Stimulated activated CD8-positive, alpha-beta memory T cell treated with anti-CD3 and anti-CD28 coated beads, Interleukin-4, amount 100 ng/mL, for 1 hour (primary cell): Measurements from ENCODE around the gene ERLIN1.
"Not testable (repeated sequence)": the region's sequence is repeated elsewhere in the genome, so short reads cannot be mapped to it uniquely, and the experiment has no call there.

Source experiments
- DNase-seq, 2 donors: peaks; one replicate each; pipeline ENCODE4 v3.0.0-alpha.2; 2020; ENCODE audit warnings: low read depth in 2 of 2, low spot score in 1 of 2

The ERLIN1 gene

DNA sequence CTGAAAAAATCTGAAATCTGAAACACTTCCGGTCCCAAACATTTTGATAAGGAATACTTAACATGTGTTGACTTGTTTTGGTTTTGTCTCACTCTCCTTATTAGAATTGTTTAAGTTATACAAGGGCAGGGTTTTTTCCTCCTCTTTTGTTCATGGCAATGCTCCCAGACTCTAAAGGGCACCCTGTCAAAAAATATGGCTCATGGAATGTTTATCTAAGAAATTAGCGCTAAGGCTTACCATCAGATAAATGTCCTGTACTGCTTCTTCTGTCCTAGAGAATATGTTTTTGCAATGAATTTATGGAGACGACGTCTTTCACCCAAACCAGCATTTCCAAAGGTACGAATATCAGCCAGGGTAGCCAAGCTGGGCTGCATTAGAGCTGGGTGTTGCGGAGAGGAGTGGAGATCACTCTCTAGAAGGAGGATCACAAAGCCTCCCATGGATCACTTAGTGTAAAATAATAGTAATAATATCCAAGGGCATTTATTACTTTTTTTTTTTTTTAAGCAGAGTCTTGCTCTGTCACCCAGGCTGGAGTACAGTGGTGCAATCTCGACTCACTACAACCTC, 46.8 kb downstream of the ERLIN1 start:
- DNase-seq: no peak

DNA sequence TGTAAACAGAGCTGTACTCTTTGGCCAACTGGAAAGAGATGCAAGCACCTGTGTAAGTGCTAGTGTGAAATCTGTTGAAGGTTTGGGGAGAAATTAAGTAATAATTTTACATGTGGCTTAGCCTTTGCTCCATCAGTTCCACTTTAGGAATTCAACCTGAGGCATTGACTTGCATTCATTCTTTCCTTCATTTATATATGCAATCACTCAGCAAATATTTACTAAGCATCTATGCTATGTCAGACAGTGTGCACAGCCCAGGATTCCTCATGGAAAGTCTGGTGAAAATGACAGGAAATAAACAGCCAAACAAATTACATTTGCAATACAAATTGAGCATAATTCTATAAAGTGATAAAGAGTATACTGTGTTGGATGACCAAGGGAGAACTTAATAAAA, 50.3 kb downstream of the ERLIN1 start:
- DNase-seq: no peak

DNA sequence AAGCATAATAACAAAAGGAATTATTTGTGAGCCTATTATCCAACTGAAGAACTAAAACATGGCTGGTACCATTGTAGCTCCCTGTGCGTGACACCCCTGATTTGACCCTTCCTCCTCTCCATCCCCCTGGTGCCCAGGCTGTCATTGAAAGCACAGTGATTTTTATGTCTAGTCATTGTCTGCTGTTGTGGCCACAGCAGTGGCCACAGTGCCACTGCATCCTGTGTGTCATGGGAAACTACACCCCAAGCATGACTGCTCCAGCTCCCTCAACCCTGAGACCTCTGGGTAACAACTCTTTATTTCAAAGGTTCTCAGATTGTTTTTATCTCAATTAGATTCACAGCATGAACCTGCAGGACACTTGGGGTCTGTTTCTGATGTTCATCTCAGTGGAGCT, 52.0 kb downstream of the ERLIN1 start:
- no peak for DNase-seq

DNA sequence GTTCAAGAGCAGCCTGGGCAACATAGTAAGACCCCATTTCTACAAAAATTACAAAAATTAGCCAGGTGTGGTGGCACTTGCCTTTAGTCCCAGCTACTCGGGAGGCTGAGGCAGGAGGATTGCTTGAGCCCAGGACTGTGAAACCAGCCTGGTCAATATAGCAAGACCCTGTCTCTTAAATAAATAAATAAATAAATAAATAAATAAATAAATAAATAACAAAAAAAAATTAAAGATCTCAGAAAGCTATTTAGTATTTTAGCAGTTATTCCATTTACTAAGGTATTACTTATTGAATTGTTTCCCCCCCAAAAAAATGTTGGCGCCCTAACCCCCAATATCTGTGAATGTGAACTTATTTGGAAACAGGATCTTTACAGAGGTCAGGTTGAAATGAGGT, 53.4 kb downstream of the ERLIN1 start:
- DNase-seq: no peak

DNA sequence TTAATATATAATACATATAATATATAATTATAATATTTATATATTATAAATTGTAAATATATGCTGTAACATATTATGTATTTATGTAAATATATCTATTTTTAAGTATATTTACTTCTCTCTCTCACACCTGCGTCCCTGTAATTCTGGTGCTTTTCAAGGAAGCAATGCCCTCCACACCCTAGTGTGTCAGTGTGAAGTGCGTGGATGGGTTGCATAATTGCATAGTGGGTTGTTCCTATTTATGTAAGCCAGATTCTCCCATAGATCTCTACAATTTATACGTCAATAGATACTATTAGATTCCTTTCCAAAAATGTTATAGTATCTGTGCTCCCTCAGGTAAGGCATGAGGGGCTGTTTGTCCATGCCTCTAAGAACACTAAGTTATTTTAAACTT, 54.3 kb downstream of the ERLIN1 start:
- no peak for DNase-seq

DNA sequence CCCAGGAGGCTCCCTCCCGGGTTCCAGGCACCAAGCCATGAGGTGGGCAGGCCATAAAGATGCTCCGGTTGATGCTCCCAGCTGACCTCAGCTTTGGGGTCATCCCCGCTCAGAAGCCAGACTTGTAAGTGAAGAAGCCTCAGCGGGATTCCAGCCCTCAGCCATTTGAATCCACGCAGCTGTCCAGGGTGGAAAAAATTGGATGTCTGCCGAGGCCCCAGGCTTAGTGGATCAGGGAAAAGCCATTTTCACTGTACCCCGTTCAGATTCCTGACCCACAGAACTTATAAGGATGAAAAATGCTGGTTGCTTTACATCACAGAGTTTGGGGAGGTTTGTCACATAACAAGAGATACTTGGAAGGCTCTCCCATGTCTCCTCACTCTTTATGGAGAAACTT, 55.0 kb downstream of the ERLIN1 start:
- DNase-seq: no peak

DNA sequence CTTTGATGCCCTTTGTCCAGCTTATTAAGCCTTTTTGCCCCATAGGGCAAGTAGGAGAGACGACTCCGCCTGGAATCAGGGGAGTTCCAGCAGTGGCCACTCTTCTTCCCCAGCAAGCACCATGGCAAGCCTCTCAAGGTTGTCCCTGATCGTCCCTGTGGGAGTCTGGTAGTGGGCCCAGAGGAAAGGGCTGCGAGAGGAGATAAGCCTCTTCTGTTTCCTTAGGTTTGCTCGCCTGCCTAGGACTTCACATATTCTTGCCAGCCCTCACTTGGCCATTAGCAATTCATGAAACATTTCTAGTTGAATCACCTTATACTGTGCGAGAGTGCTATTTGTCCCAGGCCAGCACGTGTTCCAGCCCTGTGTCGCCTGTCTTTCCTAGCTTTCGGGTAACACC, 56.4 kb downstream of the ERLIN1 start:
- no peak for DNase-seq

DNA sequence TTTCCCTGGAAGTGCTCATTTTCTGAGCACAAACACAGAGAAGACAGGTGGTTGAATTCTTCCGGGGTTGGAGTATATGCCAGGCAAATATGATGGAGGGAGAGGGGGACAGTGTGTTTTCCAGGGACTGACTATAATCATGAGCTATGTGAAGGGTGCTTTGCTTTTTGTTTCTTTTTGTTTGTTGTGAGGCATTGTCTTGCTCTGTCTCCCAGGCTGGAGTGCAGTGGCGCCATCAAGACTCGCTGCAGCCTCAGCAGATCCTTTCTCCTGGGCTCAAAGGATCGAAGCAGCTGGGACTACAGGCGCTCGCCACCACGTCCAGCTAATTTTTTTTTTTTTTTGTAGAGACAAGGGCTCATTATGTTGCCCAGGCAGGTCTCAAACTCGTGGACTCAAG, 56.9 kb downstream of the ERLIN1 start:
- DNase-seq: no peak

DNA sequence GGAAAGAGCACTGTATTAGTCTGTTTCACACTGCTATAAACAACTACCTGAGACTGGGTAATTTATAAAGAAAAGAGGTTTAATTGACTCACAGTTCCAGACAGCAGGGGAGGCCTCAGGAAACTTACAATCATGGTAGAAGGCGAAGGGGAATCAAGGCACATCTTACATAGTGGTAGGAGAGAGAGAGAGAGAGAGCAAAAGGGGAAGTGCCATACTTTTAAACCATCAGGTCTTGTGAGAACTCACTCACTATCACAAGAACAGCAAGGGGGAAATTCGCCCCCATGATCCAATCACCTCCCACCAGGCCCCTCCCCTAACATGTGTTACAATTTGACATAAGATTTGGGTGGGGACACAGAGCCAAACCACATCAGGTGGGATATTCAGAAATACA, 60.5 kb downstream of the ERLIN1 start:
- not testable (repeated sequence) for DNase-seq

DNA sequence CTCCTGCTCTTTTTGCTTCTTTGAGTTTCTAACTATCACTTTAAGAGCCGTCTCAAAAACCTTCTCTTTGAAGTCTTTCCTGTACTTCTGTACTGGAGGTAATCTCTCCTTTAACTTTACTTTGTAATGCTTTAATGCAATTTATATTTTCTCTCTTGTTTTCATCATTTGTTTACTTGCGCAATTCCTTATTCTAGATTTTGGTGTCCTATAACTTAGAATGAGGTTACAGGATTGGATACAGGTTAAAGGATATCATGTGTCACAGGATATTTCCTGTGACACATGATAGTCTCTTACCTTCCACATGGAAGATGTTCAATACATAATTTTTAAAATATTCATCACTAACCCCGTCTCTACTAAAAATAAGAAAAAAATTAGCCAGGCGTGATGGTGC, 61.7 kb downstream of the ERLIN1 start:
- DNase-seq: no peak

DNA sequence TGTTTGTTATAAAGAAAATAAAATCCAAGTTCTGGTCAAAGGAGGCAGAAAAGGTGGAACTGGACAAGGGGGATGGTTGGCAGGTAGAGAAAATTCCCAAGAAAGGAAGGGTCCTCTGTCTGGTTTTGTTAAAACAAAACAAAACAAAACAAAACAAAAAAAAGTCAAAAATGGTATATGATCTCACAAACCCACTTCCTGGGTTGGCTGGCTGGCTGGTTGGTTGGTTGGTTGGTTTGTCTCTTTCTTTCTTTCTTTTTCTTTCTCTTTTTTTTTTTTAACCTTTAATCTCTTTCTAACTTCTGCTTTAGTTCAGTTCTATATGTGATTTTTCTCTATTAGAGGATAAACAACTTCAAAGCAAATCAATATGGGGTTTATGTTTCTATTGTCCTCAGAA, 63.0 kb downstream of the ERLIN1 start:
- DNase-seq: no peak

DNA sequence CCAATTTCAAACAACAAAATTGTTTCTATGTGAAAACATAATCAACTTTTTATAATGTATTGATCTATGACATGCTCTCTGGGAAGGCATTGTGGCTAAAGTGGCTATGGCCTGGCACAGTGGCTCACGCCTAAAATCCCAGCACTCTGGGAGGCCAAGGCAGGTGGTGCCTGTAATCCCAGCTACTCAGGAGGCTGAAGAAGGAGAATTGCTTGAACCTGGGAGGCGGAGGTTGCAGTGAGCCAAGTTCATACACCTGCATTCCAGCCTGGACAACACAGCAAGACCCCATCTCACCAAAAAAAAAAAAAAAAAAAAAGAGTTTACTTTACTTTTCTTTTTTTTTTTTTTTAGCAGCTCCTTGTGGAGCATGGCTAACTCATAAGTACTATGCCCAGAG, 65.3 kb downstream of the ERLIN1 start:
- no peak for DNase-seq

DNA sequence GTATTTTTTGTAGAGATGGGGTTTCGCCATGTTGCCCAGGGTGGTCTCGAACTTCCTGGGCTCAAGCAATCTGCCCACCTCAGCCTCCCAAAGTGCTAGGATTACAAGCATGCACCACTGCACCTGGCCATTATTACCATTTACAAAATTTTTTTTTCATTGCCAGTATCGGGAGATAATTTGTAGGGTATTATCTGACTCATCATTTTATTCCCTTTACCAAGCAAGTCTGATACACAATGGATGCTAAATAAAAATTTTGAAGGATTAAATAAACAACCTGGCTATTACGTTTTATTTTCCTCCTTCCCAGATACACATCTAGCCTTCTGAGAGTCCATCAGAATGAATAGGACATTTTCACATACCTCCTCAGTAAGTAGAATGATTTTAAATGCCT, 66.1 kb downstream of the ERLIN1 start:
- no peak for DNase-seq

DNA sequence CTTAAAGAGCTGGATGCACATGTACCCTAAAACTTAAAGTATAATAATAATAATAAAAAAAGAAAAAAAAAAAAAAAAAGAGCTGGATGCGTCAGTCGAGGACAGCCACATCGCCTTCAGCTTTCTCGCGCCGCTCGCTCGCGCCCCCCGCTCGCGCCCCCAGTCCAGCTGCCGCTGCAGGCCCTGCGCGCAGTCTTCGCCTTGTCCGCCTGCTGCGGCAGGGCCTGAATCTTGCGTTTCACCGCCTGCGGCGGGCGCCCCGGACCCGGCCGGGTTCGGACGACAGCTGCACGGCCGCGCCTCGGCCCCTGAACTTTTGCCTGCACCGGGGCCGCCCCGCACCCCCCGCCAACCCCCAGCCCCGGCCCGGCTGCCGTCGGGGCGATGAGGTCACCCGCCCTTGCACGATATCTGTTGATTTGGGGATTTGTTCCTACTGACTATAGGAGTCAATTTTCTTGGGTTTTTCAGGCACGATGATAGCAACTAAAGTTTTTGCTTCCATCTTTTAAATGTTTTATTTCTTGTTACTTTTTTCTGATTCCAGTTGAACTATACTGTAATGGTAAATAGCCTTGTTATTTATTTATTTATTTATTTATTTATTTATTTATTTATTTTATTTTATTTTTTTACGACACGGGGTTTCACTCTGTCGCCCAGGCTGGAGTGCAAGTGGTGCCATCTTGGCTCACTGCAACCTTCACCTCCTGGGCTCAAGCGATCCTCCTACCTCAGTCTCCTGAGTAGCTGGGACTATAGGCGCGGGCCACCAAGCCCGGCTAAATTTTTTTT, 70.7 kb downstream of the ERLIN1 start:
- no peak for DNase-seq

DNA sequence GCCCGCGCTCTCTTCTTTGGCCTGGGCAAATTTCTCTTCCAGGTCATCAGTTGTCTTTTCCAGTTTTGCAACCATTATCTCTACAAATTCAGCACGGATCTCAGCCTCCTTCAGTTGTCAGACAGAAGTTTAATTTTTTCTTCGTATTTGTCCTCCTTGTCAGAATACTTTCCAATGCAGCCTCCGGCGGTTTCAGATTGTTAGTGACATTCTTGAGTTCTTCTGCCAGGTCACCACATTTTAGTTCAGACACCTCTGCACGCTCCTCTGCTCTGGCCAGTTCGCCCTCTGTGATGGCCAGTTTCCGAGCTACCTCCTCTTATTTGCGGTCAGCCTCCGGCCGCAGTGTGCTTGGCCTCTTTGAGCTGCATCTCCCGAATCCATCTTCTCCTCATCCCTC, 71.4 kb downstream of the ERLIN1 start:
- DNase-seq: no peak

DNA sequence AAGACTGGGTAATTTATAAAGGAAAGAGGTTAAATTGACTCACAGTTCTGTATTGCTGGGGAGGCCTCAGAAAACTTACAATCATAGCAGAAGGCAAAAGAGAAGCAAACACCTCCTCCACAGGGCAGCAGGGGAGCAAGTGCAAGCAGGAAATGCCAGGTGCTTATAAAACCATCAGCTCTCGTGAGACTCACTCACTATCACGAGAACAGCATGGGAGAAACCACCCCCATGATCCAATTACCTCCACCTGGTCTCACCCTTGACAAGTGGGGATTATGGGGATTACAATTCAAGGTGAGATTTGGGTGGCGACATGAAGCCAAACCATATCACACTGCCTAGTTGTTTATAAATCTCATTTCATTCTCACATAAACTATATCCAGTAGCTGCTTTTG, 76.2 kb downstream of the ERLIN1 start:
- DNase-seq: no peak

DNA sequence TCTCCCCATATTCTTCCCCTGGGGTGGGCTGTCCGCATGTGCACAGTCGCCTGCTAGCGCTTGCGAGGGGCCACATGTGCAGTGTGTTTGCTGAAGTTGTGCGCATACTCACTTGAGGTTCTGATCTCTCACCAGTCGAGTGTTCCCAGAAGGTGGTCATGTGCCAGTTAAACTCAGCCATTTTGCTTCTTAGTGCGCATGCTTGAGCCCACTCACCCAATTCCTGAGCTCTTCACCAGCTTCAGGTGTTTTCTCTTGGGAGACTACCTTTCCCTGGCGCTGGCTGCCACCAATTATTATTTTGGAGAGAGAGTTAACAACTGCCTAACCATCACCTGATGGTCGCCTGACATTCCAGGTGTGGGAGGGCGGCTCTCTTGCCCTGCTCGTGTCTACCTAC, 79.0 kb downstream of the ERLIN1 start:
- DNase-seq: no peak

DNA sequence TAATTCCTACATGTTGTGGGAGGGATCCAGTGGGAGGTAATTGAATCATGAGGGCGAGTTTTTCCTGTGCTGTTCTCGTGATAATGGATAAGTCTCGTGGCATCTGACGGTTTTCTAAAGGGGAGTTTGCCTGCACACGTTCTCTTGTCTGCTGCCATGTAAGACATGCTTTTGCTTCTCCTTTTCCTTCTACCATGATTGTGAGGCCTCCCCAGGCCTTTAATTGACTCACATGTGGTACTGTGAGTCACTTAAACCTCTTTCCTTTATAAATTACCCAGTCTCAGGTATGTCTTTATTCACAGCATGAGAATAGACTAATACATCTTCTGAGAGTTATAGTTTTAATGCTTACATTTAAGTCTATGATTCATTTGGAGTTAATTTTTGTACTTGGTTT, 81.5 kb downstream of the ERLIN1 start:
- no peak for DNase-seq

DNA sequence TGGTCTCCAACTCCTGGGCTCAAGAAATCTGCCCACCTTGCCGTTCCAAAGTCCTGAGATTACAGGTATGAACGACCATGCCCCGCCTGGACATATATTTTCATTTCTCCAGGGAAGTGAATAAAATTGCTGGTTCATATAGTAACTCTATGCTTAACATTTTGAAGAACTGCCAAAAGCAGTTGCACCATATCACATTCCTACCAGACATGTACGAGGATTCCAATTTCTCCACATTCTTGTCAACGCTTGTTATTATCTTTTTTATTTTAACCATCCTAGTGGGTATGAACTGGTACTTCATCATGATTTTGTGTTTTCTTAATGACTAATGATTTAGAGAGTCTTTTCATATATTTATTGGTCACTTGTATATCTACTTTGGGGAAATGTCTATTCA, 82.2 kb downstream of the ERLIN1 start:
- no peak for DNase-seq

DNA sequence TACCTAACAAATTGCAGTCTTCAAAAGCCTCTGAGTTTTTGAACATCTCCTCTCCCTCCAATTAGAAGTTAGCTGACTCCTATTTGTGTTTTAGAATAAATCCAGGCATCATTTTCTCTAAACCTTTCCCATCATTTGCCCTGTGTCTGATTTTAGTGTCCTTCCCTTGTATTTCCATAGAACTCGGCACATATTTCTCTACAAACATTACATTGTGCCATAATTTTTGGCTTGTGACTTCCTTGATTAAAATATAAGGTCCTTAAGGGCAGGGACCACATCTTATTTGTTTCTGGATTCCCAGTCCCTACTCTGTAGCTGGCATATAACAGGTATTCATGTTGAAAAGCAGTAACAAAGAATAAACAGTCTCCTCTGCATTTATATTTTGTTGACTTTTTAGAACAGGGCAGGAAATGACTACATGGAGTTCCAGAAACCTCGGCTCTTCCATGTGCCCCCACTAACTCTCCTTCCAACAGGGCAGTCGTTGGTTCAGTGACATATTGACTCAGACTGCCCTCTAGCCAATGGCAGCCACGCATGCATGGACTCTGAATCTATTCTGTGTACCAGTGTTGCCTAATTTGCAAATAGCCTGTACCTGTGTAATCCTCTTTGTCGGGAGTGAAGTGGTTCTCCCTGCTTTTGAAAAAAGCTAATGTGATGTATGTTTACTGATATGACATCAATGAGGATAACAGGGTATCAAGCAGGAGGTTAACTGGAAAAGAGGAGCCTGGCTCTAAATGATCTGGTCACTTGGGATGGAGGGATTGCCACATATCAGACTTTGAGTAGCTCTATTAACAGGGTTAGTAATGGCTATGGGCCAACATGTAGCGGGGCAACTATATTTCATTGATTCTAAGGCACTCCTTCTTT, 84.4 kb downstream of the ERLIN1 start:
- no peak for DNase-seq

DNA sequence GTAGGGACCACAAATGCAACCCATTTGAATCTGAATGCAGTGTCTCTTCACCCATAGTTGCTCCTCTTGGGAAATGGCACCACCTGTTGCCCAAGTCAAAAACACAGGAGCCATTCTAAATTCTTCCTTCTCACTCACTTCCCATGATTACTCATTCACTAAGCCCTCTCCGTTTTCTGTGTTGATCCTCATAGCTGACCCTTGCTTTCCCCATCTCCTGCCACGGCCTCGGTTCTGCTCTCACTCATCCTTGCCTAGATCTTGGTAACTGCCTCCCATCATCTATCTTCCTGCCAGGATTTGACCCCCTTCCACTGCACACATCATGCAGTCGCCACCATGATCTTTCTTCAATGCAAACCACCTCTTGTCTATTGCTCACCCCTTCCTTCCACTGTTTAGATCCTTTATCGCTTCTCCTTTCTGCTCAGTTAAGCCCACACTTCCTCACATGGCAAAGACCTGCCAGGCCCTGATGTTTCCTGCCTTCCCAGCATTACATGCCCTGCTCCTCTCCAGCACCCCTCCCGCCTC, 85.1 kb downstream of the ERLIN1 start:
- DNase-seq: no peak
